Heart left ventricle (tissue), 13 donors: ENCODE results near the gene HDAC4.

Experiments
- CTCF ChIP-seq, 12 donors: fragments of 200-600 bp; sonication (generic) in 4 of 12; IDR thresholded peaks; one replicate each; pipeline versions ENCODE4 v1.5.0 to v1.8.0; 2018 to 2022; ENCODE audit warnings: antibody characterized with exemption in 12 of 12, mild to moderate bottlenecking in 5 of 12
- POLR2A ChIP-seq, 2 donors: fragments of 450-650 bp; IDR thresholded peaks; one replicate each; pipeline ENCODE4 v1.6.1; 2017; ENCODE audit warnings: antibody characterized with exemption in 2 of 2, mild to moderate bottlenecking in 2 of 2, moderate library complexity in 2 of 2
- donor health status: ischemic (EF 13 %, LVEDD 7.1; RV severe dilation, severe dysfunction).
- donor health status: DM: no; HTN: yes; CAD: no.
- donor health status: DM: no; HTN: no; CAD: no.
- donor health status: ischemic (EF 25% LVEDD 6.9; RV normal size, moderate dysfunction).
- donor health status: ischemic (EF 25% LVEDD 5.7; RV mildly dilated, moderate dysfunction).
- donor health status: ischemic (EF 35%, LVEDD 5.7; RV mildly dilated, moderate dysfunction).
- donor health status: nonischemic (EF 11% LVEDD 7.7; RV severe dilation, severe dysfunction).
- donor health status: DM: yes; HTN: yes; CAD: no.
- donor health status: PGD.
- donor health status: ischemic (EF 29% LVEDD 5.4; RV normal size, mild dysfunction).
- donor health status: nonischemic (EF 23%, LVEDD 6.1; RV moderate dilation, normal function).

- TF ChIP-seq CTCF (IDR thresholded peaks at IDR 0.05) (no peak), POLR2A (IDR thresholded peaks at IDR 0.05) (no peak)
Measured at GRCh38 chr2:239171643-239172042, 229.2 kb downstream of the HDAC4 start.
